Mesothelial cell of epicardium (in vitro differentiated cells): ENCODE data around the gene OGA. TPM values are rescaled to one million over a fixed set of nuclear protein-coding genes. Genes with fewer than 3 reads are reported as not detected.

ENCODE experiments used
- DNase-seq, 2 experiments: peaks; one replicate each; pipeline ENCODE4 v3.0.0; 2021; ENCODE audit warnings: low spot score in 2 of 2; ENCODE audit not compliant: unreplicated experiment in 2 of 2
- H3K27ac Mint-ChIP-seq: 2 replicates; pipeline ENCODE4 v1.8.0; 2021; ENCODE audit warnings: mixed read lengths
- H3K27me3 Mint-ChIP-seq: 2 replicates; pipeline ENCODE4 v1.8.0; 2021; ENCODE audit warnings: low read depth, mixed read lengths
- H3K36me3 Mint-ChIP-seq: 2 replicates; pipeline ENCODE4 v1.8.0; 2021; ENCODE audit warnings: mixed read lengths
- H3K4me1 Mint-ChIP-seq: 2 replicates; pipeline ENCODE4 v1.8.0; 2021; ENCODE audit warnings: mixed read lengths
- H3K4me3 Mint-ChIP-seq: 2 replicates; pipeline ENCODE4 v1.8.0; 2021; ENCODE audit warnings: mild to moderate bottlenecking, moderate library complexity, mixed read lengths
- H3K9me3 Mint-ChIP-seq: 2 replicates; pipeline ENCODE4 v1.8.0; 2021; ENCODE audit warnings: mixed read lengths
- total RNA-seq: library from RNA; stranded (reverse); gene quantifications from 3 replicates; pipeline ENCODE4 v1.2.1, GENCODE V29; 2021
- TF ChIP-seq, protein P1 (sequence below): fragments of 200-600 bp; sonication (generic); IDR thresholded peaks from one replicate; pipeline ENCODE4 v1.5.0; 2021; ENCODE audit warnings: antibody characterized with exemption; ENCODE audit not compliant: unreplicated experiment

Gene OGA
- total RNA-seq, 1 donor from 2014 or later, result 168 TPM

DNA sequence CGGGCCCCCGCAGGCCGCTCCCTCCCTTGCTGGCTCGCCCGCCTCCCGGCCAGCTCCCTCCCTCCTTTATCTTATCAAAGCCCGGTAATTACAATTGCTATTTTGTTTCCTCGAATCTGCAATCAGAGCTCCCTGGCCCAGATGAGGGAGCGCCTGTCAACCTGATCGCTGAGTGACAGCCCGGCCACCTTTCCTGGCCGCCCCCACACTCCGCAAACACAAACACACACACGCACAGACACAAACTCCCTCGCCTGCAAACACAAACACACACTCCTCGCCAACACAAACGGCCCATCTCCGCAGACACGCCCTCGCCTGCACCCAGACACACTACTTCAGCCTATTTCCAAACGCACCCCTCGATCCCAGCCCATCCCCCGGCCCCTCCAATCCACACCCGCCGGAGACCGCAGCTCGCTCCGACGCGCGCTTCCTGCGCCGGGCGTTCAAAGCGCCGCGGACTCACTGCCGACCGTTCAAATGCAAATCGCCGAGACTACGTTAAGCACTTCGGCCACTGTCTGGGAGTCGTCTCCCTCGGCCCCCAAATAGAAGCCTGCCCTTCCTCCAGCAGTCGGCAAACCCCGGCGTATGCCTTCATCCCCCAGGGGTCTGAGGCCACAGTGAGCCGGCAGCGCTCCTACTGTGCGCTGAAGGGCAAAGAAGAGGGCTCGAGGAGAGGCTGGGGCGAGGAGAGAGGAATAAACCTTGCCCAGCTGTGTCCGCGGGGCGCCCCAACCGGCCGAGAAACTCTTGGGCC lies 39.3 kb downstream of the OGA start:
- H3K27me3 Mint-ChIP-seq, result peaks cover 62% of the 10 kb centered on the region
- peaks cover 41% of the 10 kb centered on the region for H3K4me1 Mint-ChIP-seq
- TF ChIP-seq, protein P1, sequence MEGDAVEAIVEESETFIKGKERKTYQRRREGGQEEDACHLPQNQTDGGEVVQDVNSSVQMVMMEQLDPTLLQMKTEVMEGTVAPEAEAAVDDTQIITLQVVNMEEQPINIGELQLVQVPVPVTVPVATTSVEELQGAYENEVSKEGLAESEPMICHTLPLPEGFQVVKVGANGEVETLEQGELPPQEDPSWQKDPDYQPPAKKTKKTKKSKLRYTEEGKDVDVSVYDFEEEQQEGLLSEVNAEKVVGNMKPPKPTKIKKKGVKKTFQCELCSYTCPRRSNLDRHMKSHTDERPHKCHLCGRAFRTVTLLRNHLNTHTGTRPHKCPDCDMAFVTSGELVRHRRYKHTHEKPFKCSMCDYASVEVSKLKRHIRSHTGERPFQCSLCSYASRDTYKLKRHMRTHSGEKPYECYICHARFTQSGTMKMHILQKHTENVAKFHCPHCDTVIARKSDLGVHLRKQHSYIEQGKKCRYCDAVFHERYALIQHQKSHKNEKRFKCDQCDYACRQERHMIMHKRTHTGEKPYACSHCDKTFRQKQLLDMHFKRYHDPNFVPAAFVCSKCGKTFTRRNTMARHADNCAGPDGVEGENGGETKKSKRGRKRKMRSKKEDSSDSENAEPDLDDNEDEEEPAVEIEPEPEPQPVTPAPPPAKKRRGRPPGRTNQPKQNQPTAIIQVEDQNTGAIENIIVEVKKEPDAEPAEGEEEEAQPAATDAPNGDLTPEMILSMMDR, result no peak
- no peak overlapping the region for H3K27ac Mint-ChIP-seq
- no peak for DNase-seq
- H3K4me3 Mint-ChIP-seq, result peak overlapping the region; percentile 55
- H3K9me3 Mint-ChIP-seq, result no peaks in the 10 kb centered on the region
- peaks cover 8% of the 10 kb centered on the region for H3K36me3 Mint-ChIP-seq

DNA sequence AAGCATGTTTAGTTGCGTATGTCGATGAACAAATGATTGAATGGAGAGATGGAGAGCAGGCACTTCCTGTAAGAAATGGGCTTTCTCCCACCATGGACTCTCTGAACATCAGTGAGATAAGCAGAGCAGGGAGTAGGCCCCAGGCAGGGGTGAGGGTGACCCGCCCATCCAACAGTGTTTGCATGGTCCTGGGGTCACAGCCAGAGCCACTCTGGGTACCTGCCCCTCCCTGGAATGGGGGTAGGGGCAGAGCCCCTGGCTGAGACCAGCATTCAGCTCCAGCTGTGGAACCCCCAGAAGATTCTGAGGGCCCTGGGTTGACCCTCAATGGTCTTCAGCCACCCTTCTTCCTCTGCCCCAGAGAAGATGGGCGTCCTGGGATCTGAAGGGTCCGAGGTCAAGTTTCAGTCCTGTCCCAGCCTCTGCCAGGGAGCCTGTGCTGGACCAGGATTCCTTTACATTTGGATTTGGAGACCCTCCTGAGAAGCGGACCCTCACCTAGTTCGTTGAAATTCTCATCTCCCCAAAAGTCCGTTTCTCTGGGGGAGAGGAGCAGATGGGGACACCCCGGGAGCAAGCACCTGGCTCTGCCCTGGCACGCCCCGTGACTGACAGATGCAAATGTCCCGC lies 40.0 kb downstream of the OGA start:
- DNase-seq, result no peak
- Mint-ChIP-seq H3K27ac (no peak overlapping the region), H3K27me3 (peaks cover 69% of the 10 kb centered on the region), H3K4me1 (peaks cover 39% of the 10 kb centered on the region), H3K9me3 (no peaks in the 10 kb centered on the region), H3K36me3 (peaks cover 8% of the 10 kb centered on the region), H3K4me3 (peak overlapping the region; percentile 55)
- TF ChIP-seq, protein P1, result no peak

DNA sequence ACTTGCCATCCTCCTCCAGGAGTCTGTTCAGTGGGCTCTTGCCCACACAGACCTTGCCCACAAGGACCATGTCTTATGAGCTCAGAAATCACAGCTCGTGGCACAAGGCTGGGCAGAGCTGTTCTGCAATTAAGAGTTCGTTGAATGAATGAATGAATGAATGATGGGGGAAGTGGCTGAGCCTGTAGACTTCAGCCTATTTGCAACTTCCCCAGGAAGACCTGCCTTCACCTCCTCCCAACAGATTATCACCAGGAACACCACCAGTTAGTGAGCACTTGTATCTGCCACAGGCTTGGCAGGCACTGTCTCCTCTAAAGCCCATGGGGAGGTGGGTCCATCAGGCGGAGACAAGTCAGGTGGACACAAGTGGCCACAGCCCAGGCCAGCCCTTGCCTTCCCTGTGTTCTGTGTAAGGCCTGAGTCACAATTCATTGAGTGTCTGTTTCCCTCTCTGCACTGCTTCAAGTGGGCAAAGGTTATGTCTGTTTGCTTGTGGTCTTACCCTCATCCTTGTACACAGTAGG lies 40.6 kb downstream of the OGA start:
- TF ChIP-seq, protein P1, result no peak
- peaks cover 33% of the 10 kb centered on the region for H3K4me1 Mint-ChIP-seq
- no peak overlapping the region for H3K27ac Mint-ChIP-seq
- H3K9me3 Mint-ChIP-seq, result no peaks in the 10 kb centered on the region
- DNase-seq, result no peak
- H3K4me3 Mint-ChIP-seq, result peak overlapping the region; percentile 2
- H3K36me3 Mint-ChIP-seq, result peaks cover 8% of the 10 kb centered on the region
- H3K27me3 Mint-ChIP-seq, result peaks cover 75% of the 10 kb centered on the region

DNA sequence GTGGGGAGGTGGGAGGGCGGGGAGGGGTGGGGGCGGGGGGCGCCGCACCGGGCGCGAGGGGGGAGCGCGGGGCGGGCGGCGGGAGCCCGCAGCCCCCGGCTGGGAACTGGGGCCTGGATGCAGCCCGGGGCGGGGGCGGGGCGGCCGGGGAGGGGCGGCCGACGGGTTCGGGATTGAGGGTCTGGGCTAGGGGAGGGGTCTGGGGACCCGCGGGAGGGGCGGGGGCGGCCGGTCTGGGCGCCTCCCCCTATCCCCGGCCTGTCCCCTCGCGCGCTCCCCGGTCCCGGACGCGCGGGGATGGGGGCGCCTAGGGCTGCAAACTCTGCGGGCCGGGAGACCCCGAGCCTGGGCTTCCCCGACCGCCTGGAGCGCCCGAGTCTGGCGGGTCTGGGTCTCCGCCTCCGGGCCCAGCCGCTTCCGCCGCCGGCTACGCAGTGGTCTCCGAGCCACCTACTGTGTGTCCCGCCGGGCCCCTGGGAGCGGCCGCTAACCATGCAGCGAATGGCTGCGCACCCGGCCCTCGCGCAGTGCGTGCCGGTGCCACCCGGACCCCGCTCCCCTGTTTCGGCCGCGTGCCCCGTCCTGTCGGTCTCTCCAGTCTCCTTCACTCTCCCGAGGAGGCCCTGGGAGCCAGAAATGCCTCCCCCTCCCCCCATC lies 42.0 kb downstream of the OGA start:
- TF ChIP-seq, protein P1, result no peak
- no peaks in the 10 kb centered on the region for H3K9me3 Mint-ChIP-seq
- H3K27ac Mint-ChIP-seq, result no peak overlapping the region
- no peak for DNase-seq
- H3K27me3 Mint-ChIP-seq, result peaks cover 88% of the 10 kb centered on the region
- peaks cover 25% of the 10 kb centered on the region for H3K4me1 Mint-ChIP-seq
- H3K4me3 Mint-ChIP-seq, result no peak overlapping the region
- peaks cover 8% of the 10 kb centered on the region for H3K36me3 Mint-ChIP-seq

DNA sequence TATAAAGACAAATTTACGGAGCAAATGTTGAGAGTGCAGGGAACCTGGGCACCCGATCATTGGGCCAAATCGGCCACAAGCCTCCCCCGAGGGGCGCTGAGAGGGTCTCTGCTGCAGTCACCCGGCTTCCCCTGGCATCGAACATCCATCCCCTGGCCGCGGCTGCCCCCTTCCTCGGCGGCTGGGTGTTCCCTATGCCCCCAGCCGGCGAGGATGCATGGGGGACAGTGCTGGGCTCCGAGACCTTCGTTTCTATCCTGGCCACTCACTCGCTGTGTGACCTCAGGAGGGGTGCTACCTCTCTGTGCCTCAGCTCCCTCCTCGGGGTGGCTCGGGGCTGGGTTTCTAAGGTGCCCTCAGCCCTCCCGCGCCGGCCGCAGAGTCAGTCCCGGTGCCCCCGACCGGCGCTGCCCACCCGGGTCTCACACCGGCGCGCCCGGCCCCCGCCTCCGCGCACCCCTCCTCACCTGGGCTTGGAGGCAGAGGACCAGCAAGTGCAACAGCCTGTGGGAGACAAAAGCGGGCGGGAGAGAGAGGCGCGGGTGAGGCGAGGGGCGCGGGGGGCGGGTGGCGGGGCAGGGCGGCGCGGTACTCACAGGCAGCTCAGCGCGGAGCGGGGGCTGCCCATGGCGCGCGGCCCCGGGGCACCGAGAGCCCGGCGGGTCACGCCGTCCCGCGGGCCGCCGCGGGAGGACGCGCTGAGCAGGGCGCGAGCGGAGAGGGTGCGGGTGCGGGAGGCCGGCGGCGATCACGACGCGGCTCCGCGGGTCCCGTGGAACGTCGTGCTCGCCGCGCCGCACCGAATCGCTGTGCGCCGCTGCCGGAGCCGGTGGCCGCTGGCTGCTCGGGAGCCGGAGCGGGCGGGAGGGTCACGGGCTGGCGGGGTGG lies 42.7 kb downstream of the OGA start, which contains the start of gene FGF8:
TSS of gene FGF8 (minus strand) at position 842 of the 888 bp plus-strand sequence. CDS start at position 628, 214 bp downstream.
- Mint-ChIP-seq H3K4me1 (peaks cover 21% of the 10 kb centered on the region), H3K27me3 (peaks cover 92% of the 10 kb centered on the region), H3K36me3 (peaks cover 8% of the 10 kb centered on the region), H3K27ac (no peak within 1 kb of the TSS), H3K4me3 (peak within 1 kb of the TSS; percentile 51), H3K9me3 (no peaks in the 10 kb centered on the region)
- TF ChIP-seq, protein P1, result no peak
- DNase-seq, result no peak
